Muscle of leg (tissue), 11 donors: Measurements from ENCODE around the gene FCN1. TPM values are rescaled to one million over a fixed set of nuclear protein-coding genes. Genes with fewer than 3 reads are reported as not detected.

Source experiments
- DNase-seq: peaks from one replicate; pipeline ENCODE4 v3.0.0; 2013
- H3K27ac ChIP-seq: one replicate; pipeline ENCODE4 v1.5.1; 2013; ENCODE audit warnings: mild to moderate bottlenecking, low read length, control low read depth
- H3K27me3 ChIP-seq: one replicate; pipeline ENCODE4 v1.6.1; 2013; ENCODE audit warnings: low read length; ENCODE audit not compliant: control insufficient read depth, insufficient read depth
- H3K36me3 ChIP-seq: one replicate; pipeline ENCODE4 v1.6.1; 2013; ENCODE audit warnings: low read length; ENCODE audit not compliant: control insufficient read depth, insufficient read depth
- H3K4me1 ChIP-seq: one replicate; pipeline ENCODE4 v1.6.1; 2013; ENCODE audit warnings: low read length; ENCODE audit not compliant: control insufficient read depth, insufficient read depth
- H3K4me3 ChIP-seq: one replicate; pipeline ENCODE4 v1.5.1; 2013; ENCODE audit warnings: low read length, control low read depth
- H3K9me3 ChIP-seq: replicated peaks from 2 replicates; pipeline ENCODE4 v1.6.1; 2013; ENCODE audit warnings: low read depth, low read length; ENCODE audit not compliant: control insufficient read depth
- WGBS: methylation state at CpG from one replicate; pipeline ENCODE4 v1.1.5; 2013; ENCODE audit warnings: missing lambda C conversion rate; ENCODE audit not compliant: insufficient coverage; 5-methylcytosine and 5-hydroxymethylcytosine counted together
- polyA plus RNA-seq, 8 donors: library from polyadenylated mRNA; unstranded; fragments of 120-200 nt; gene quantifications; one replicate each; pipeline versions ENCODE4 v1.2.1 to v1.2.3, GENCODE V29; 2013; ENCODE audit warnings: inconsistent platforms in 1 of 8, low replicate concordance in 1 of 8; ENCODE audit not compliant: insufficient read length in 8 of 8, insufficient read depth in 1 of 8
- total RNA-seq: library from RNA; stranded (reverse); fragments of 120-200 nt; gene quantifications from one replicate; pipeline ENCODE4 v1.2.4, GENCODE V29; 2013

FCN1 gene
- total and polyA plus RNA-seq, 9 donors, result 2.0 to 8.2 (median 4.0) TPM

DNA sequence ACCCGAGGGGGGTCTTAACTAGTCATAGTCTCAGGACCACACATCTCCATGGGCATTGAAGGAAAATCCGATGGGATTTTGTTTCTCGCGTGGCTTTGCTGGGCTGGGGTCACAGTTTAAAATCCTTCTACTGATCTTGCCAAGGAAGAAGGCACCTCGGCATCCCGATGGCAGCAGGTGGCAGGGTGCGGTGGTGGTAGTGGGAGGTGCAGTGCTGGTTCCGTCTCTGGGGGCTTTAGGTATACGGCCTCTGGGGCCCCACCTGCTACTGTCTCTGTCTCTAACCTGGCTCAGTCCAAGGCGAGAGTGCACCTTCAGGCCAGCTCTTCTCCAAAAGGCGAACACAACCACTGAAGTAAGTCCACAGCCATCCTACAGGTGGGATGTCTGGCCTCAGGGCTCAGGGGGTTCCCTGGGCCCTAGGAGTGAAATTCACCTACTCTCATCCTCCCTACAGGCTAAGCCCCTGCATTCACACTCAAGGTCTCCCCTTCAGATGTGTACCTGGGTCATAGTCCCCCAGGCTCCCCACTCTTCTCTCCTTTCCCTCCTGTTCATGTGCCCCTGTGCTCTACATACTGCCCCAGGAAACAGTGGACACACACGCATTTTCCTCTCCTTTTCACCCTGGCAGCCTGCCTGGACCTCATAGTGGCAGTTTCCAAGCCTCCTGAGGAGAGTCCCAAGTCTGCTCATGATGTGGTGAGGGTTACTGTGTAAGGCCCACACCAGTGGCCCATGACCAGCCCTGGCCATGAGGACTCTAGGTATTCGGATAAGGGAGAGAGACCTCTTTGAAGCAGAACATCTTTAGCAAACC is 37.8 kb downstream of the FCN1 start:
- Histone ChIP-seq H3K9me3 (no peaks in the 10 kb centered on the region), H3K4me3 (no peak overlapping the region), H3K36me3 (no peaks in the 10 kb centered on the region), H3K4me1 (no peaks in the 10 kb centered on the region), H3K27ac (no peak overlapping the region), H3K27me3 (peaks cover 6% of the 10 kb centered on the region)
- DNase-seq, result no peak
- WGBS, result 93% methylated on average over 5 of the region's 13 CpGs

DNA sequence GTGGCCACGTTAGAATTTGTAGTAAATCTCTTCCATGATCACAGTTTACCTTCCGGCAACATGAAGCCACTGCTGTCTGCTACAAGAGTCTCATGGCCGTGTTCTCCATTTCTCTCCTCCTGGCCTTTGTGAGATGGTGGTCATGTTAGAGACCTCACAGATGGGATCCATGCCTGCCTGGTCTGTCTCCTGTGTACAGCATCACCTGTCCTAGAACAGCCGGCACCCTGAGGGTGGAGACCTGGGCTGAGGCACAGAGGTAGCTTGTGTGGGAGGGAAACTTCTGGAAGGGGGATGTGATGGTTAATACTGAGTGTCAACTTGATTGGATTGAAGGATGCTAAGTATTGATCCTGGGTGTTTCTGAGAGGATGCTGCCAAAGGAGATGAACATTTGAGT is 40.2 kb downstream of the FCN1 start:
- Histone ChIP-seq H3K9me3 (no peaks in the 10 kb centered on the region), H3K4me3 (no peak overlapping the region), H3K27me3 (peaks cover 5% of the 10 kb centered on the region), H3K36me3 (no peaks in the 10 kb centered on the region), H3K4me1 (no peaks in the 10 kb centered on the region), H3K27ac (no peak overlapping the region)
- DNase-seq, result no peak
- 67% methylated on average over 2 of the region's 4 CpGs for WGBS

DNA sequence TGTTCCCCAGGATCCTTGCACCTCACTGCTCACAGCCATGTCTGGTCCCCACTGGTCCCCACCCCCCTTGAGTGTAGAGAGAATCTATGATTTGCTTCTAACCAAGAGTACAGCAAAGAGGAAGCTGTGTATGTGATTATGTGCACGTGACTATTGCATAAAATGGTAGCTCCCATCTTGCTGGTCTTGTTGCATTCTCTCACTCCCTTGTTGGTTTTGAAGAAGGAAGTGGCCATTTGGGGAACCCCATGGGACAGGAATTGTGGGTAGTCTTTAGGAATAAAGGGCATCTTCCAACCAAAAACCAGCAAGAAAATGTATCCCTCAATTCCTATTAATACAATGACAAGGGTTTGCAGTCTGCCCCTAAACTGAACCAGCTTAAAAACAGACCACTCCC is 42.3 kb downstream of the FCN1 start:
- no peak overlapping the region for H3K4me3 ChIP-seq
- no peak overlapping the region for H3K27ac ChIP-seq
- H3K36me3 ChIP-seq, result no peaks in the 10 kb centered on the region
- H3K4me1 ChIP-seq, result no peaks in the 10 kb centered on the region
- WGBS, result no CpG with 5 or more reads among the region's 1 CpG
- DNase-seq, result no peak
- peaks cover 6% of the 10 kb centered on the region for H3K27me3 ChIP-seq
- no peaks in the 10 kb centered on the region for H3K9me3 ChIP-seq

DNA sequence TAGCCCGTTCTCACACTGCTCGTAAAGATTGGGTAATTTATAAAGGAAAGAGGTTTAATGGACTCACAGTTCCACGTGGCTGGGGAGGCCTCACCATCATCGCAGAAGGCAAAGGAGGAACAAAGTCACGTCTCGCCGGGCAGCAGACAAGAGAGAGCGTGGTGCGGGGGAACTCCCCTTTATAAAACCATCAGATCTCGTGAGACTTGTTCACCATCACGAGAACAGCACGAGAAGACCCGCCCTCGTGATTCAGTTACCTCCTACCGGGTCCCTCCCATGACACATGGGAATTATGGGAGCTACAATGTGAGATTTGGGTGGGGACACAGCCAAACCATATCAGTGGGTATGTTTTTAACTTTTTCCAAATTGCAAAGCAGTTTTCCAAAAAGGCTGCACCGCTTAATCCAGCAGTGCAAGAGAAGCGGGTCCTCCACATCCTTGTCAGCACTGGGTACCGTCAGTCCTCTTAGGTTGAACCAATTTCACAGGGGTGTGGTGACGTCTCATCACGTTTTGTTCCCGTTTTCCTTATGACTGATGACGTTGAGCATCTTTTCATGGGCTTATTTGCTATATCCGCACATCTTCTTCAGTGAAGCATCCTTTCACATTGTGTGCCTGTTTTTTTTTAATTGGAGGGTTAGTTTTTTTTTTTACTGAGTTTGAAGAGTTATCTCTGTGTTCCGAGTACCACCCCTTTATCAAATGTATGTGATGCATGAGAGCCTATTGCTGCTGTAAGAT is 45.1 kb downstream of the FCN1 start:
- Histone ChIP-seq H3K4me1 (no peaks in the 10 kb centered on the region), H3K27me3 (peaks cover 4% of the 10 kb centered on the region), H3K27ac (no peak overlapping the region), H3K36me3 (no peaks in the 10 kb centered on the region), H3K4me3 (no peak overlapping the region), H3K9me3 (no peaks in the 10 kb centered on the region)
- DNase-seq, result no peak
- 83% methylated on average over 16 of the region's 24 CpGs for WGBS

DNA sequence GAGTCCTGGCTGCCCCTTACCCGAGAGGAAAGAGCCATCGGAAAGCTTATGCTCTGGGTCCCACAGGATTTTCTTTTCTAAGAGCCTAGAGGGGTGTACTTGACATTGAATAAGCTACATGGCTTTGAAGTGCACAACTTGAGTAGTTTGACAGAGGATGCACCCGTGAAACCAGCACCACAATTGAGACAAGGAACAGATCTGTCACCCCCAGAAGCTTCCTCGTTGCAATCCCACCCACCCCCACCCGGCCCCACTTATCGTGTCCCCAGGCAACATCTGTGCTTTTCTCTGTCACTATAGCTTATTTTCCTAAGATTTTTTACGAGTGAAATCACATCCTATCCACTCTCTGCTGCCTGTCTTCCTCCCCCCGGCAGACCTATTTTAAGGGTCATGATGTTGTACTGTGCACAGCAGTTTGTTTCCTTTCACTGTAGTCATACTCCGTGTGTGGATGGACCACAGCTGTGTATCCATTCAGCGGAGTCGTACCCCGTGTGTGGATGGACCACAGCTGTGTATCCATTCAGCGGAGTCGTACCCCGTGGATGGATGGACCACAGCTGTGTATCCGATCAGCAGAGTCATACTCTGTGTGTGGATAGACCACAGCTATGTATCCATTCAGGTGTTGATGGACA is 45.9 kb downstream of the FCN1 start:
- WGBS, result 40% methylated on average over 14 of the region's 16 CpGs
- H3K36me3 ChIP-seq, result no peaks in the 10 kb centered on the region
- no peak overlapping the region for H3K4me3 ChIP-seq
- no peak for DNase-seq
- no peaks in the 10 kb centered on the region for H3K4me1 ChIP-seq
- H3K27ac ChIP-seq, result no peak overlapping the region
- H3K9me3 ChIP-seq, result no peaks in the 10 kb centered on the region
- H3K27me3 ChIP-seq, result peaks cover 4% of the 10 kb centered on the region

DNA sequence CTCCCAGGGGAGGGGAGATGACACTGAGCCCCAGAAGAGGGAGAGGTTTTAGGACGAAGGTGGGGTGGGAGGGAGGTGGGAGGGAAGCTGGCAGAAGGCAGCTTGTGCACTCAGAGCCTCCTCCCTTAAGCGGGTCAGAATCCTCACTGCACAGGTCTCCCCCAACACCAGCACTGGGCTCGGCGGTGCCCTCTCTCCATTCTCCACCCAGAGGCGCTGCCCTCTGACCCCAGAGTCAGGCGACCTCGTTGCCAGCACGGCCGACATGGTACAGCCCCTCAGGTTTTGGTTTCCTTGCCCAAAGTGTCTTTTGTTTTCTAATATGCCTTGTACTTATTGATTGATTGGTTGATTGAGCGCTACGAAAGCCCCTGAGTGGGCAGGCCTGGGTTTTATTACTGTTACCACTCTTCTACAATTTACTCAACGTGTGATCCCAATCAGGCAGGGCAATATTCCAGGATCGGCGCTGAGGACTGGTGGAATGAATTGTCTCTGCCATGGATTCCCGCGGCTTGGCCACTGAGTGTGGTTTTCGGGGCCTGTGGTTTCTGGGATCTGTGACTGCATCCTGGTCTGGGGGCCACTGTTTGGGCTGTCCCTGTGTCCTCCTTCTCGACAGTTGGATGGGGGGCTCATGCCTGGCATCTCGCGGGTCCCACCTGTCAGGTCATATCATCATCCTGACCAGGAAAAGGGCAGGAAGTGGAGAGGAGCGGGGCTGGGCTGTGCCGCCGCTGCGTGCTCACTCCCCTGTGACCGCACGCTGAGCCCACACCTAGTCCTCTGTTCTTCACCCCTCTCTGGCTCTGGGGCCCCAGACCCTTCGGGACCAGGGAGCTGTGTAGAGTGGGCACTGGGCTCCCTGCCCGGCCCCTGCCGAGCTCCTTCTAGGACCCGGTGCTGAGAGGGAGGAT is 46.7 kb downstream of the FCN1 start:
- H3K36me3 ChIP-seq, result no peaks in the 10 kb centered on the region
- no peaks in the 10 kb centered on the region for H3K4me1 ChIP-seq
- DNase-seq, result no peak
- WGBS, result 59% methylated on average over 14 of the region's 30 CpGs
- H3K4me3 ChIP-seq, result no peak overlapping the region
- no peaks in the 10 kb centered on the region for H3K9me3 ChIP-seq
- no peak overlapping the region for H3K27ac ChIP-seq
- H3K27me3 ChIP-seq, result peaks cover 4% of the 10 kb centered on the region

DNA sequence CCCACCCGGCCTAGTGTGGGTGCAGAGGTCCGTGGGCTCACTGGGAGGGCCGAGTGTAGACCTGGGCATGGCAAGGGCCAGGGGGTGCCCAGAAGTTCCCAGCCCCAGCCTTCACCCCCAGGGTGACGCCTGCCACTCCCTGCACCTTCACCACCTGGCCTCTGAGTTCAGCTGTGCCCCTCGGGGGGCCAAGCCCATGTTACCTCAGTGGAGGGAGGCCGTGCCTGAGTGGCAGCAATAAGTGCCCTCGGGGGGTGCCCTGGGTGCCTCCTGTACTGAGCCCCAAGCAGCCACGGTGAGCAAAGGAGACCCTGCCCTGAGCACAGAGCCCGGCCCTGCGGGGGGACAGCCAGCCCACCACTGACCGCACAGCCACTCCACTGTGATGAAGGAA is 47.4 kb downstream of the FCN1 start:
- no peak for DNase-seq
- no peaks in the 10 kb centered on the region for H3K4me1 ChIP-seq
- no peak overlapping the region for H3K27ac ChIP-seq
- no peak overlapping the region for H3K4me3 ChIP-seq
- peaks cover 4% of the 10 kb centered on the region for H3K27me3 ChIP-seq
- WGBS, result 81% methylated on average over 7 of the region's 11 CpGs
- no peaks in the 10 kb centered on the region for H3K36me3 ChIP-seq
- H3K9me3 ChIP-seq, result no peaks in the 10 kb centered on the region

DNA sequence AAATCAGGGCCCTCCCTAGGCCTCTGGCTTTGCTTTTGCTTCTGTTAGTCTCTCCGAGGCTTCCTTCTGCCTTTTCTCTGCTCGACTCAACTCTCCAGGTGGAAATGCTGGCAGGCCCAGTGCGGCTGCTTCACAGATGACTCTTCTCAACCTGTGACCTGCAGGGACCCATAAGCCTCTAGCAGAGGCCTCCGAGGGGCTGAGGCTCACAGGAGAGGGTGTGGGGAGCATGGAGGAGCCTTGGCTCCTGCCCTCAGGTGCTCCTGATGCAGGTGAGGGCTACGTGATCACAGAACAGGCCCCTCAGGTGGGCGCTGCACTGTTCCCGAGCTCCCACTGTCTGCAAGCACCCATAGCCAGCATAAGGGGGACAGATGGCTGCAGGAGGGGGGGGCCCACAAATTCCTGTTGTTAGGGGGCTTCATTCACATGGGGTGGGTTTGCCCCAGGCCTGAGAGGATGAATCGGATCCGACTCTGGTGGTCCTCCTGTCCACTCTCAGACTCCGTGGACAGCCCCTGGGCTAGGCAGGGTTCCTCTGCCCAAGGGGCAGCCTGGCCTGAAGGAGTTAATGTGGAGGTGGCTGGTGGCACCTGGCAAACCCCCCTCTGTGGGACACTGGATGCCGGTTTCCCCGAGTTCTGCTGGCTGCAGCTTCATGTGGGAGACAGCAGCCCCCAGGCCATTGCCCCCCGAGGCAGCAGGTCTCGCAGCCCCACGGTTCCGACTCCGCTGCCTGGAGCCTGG is 48.0 kb downstream of the FCN1 start:
- peaks cover 4% of the 10 kb centered on the region for H3K27me3 ChIP-seq
- DNase-seq, result no peak
- H3K27ac ChIP-seq, result no peak overlapping the region
- no peak overlapping the region for H3K4me3 ChIP-seq
- no peaks in the 10 kb centered on the region for H3K4me1 ChIP-seq
- H3K36me3 ChIP-seq, result no peaks in the 10 kb centered on the region
- 63% methylated on average over 14 of the region's 17 CpGs for WGBS
- H3K9me3 ChIP-seq, result no peaks in the 10 kb centered on the region

DNA sequence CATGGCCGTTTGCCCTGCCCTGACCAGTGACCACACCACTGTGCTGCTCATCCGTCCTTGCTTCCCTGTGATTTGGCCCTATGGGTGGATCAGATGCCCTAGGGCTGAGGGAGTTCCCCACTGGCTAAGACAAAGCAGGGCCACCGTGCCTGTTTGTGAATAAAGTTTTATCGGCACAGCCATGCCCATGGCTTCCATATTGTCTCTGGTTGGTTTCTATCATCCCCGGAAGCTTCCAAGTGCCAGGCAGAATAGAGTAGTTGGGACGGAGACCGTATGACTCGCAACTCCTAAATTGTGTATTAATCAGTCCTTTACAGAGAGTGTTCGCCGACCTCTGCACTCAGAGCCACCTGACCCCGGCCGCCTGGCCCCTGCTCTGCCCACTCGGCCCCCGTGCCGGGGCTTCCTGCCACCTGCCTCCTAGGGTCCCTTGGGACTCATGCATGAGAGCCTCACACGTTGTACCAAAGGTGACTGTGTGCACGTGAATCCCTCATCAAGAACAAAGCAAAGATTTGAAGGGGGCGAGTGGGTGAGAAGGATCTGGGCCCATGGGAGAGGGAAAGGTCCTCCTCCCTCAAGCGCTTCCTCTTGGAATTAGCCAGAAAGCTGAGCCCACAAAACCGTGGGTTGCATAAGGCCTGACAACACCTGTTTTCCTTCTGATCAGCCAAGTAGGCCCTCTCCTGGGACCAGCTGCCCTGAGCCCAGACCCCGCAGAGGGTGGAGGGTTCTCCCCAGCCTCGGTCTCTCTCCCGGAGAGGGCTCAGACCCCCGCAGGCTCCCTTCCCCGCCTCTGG is 48.8 kb downstream of the FCN1 start:
- H3K27ac ChIP-seq, result no peak overlapping the region
- 65% methylated on average over 20 of the region's 25 CpGs for WGBS

More for the DNA sequence above, 48.8 kb downstream of the FCN1 start:
- H3K4me1 ChIP-seq, result peaks cover 6% of the 10 kb centered on the region
- no peak for DNase-seq
- H3K4me3 ChIP-seq, result no peak overlapping the region
- no peaks in the 10 kb centered on the region for H3K36me3 ChIP-seq
- no peaks in the 10 kb centered on the region for H3K9me3 ChIP-seq
- H3K27me3 ChIP-seq, result peaks cover 4% of the 10 kb centered on the region
